NB4 (cell line): ENCODE measurements around the gene CCIN.
"Not testable (repeated sequence)": the region's sequence is repeated elsewhere in the genome, so short reads cannot be mapped to it uniquely, and the experiment has no call there.

ENCODE experiments used
- CTCF ChIP-seq: IDR thresholded peaks from one replicate; pipeline ENCODE4 v1.5.1; 2012; ENCODE audit warnings: low read depth, low read length
- MAX ChIP-seq: IDR thresholded peaks from 2 replicates; pipeline ENCODE4 v1.6.1; 2011; ENCODE audit warnings: low read depth, low read length
- MYC ChIP-seq: IDR thresholded peaks from 2 replicates; pipeline ENCODE4 v1.6.1; 2011; ENCODE audit warnings: low read depth, low read length
- POLR2A ChIP-seq: IDR thresholded peaks from 2 replicates; pipeline ENCODE4 v1.6.1; 2011; ENCODE audit warnings: mild to moderate bottlenecking; ENCODE audit not compliant: insufficient read length; ENCODE audit errors: extremely low read depth

- not testable (repeated sequence) for TF ChIP-seq CTCF, POLR2A, MAX, MYC
These were observed 9.1 kb upstream of the CCIN start for GRCh38 chr9:36160126-36160525.
